HG02610 (cell line): Measurements from ENCODE around the gene TRERF1.
"Not testable (repeated sequence)": the region's sequence is repeated elsewhere in the genome, so short reads cannot be mapped to it uniquely, and the experiment has no call there.

Experiments used
- ATAC-seq: cut with Tn5 transposase; IDR thresholded peaks from one replicate; pipeline ENCODE4 v1.9.1; 2021; ENCODE audit warnings: mild to moderate bottlenecking, moderate library complexity; ENCODE audit not compliant: unreplicated experiment

TRERF1 gene

GRCh38 chr6:42227173-42227850, 224.4 kb downstream of the TRERF1 start:
- ATAC-seq: no peak

- no peak for ATAC-seq
Observed at GRCh38 chr6:42226645-42227143, 225.0 kb downstream of the TRERF1 start.

DNA sequence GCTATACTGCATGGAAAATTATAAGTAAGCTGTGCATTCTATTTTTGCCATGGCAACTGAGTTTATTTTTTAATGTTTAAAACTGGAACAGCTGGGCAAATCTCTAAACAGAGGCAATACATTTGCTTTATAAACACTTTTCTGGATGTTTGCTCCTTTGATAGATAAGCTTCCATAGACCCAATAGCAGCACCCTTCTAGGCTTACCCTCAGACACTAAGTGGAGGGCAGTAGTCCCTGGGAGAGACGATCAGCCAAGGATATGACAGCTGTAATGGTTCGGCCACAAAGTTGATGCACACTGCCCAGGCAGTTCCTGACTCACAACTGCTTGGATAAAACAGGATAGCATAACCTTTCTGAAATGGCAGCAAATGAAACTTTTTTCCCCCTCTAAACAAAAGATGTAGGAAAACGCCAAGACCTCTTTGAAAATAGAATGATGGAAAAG, 225.5 kb downstream of the TRERF1 start:
- ATAC-seq: no peak

DNA sequence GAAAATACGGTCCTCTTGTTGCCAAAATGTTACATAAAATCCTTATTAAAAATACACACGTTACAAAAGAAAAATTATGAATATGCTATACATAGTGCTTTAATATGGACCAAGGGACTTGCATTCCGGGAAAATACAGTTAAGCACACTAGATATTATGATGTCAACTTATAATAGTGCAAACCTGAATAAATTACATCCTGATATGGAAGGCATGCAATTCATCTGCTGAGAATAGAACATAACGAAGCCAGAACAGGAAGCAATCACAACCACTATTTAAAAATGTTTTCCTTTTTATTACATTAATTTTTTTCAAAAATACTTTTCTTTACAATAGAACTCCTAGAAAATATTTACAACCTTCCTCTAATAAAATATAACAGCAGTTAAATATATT, 226.3 kb downstream of the TRERF1 start:
- ATAC-seq: no peak

GRCh38 chr6:42225029-42225339, 226.7 kb downstream of the TRERF1 start:
- no peak for ATAC-seq

- peak; percentile 94 for ATAC-seq
Observed at GRCh38 chr6:42224222-42225028, 227.3 kb downstream of the TRERF1 start.

DNA sequence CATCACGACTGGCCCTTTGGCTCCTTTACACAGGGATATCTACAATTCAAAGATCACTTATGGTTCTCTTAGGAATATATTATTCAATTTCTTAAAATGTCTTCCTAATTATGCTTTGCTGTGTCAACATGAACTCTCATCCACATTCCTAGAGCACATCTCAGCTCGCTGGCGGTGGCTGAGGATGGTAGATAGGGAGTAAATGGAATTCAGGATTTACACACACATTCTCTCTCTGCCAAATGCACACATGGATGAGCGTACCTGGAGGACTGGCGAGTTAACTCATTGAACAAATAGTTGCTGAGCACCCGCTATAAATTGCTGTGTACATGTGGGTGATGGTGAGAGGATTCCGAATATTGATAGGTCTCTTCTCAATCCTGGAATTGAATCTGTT, 229.3 kb downstream of the TRERF1 start:
- no peak for ATAC-seq

GRCh38 chr6:42221546-42221945, 230.2 kb downstream of the TRERF1 start:
- ATAC-seq: no peak

GRCh38 chr6:42220807-42221206, 230.9 kb downstream of the TRERF1 start:
- ATAC-seq: no peak

GRCh38 chr6:42217519-42218367, 234.0 kb downstream of the TRERF1 start, which contains the start of gene MRPS10:
Gene MRPS10 (minus strand): TSS chr6:42217861. CDS start chr6:42217849, 12 bp downstream.
- peak; percentile 94 for ATAC-seq

DNA sequence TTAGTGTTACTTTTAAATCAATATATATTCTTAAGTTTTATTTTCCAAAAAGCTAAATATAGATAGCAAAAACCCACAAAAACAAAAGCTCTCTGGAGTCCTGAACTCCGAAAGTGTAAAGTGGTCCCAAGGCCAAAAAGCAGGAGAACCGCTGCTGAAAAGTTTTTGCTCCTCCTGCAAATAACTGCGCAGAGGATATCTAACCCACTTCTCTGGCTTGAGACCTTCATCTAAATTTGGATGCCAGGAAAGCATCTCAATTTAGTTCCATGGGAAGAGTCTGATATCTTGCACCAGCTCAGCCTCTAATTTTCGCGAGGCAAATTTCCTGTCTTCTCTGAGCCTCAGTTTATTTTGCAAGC, 234.6 kb downstream of the TRERF1 start:
- ATAC-seq: no peak

- not testable (repeated sequence) for ATAC-seq
Observed at GRCh38 chr6:42216495-42216894, 235.2 kb downstream of the TRERF1 start.

- no peak for ATAC-seq
Observed at GRCh38 chr6:42212442-42212841, 239.3 kb downstream of the TRERF1 start.

DNA sequence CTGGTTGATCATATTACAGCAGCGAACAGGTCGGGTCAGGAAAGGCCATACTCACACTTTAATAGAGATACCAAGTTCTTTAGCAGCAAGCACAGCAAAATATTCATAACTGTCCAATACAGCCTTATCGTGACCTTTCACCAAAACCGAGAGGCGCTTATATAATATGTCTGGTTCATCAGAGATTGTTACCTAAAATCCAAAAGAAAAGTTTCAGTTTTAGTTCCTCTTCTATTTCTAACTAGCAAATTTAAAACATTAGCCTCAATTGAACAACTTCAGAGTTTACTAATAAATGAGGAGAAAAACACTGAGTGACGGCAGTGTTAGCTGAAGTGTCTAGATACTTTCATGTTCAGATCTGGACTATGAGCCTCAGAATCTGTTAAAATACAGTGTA, 240.0 kb downstream of the TRERF1 start:
- ATAC-seq: no peak

GRCh38 chr6:42210551-42210950, 241.2 kb downstream of the TRERF1 start:
- ATAC-seq: no peak

DNA sequence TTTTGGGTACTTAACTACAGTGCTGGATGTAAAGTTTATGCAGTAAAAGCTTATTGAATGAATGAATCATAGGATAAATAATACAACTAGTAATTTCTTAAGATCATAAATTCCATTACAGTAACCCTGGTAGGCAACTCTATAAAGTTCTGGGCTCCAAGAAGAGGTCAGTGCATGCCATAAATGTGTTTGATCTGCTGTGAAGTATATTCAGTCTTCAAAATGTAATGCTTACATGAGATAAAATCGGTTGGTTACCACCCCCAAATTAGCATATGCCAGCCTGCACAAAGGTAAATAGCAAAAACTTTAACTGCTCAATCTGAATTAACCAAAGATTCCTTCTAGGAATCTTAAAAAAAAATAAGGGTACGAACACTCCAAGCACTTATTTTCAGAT, 244.2 kb downstream of the TRERF1 start:
- not testable (repeated sequence) for ATAC-seq

DNA sequence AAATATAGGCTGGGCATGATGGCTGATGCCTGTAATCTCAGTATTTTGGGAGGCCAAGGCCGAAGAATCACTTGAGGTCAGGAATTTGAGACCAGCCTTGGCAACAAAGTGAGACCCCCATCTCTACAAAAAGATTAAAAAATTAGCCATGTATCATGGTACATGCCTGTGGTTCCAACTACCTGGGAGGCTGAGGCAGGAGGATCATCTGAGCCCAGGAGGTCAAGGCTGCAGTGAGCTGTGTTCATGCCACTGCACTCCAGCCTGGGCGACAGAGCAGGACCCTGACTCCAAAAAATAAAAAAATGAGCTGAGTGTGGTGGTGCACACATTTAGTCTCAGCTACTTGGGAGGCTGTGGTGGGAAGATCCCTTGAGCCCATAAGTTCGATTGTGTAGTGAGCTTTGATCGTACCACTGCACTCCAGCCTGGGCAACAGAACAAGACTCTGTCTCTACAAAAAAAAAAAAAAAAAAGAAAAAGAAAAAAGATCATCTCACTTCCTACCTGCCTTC, 246.9 kb downstream of the TRERF1 start:
- no peak for ATAC-seq

DNA sequence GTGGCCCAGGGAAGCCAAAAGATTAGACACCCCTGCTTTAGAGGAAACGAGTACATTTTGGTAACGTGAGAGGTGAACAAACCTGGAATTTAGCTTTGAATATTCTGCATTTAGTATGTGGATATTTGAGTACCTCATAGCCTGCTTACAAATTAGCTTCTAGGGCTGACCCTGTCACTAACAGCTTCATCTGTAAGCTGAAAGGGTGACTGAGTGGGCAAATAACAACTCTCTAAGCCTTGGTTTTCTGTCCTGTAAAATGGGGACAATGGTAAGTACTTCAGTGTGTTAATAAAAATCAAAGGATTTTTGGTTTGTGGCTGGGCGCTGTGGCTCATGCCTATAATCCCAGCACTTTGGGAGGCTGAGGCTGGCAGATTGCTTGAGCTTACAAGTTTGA, 248.5 kb downstream of the TRERF1 start:
- ATAC-seq: no peak

DNA sequence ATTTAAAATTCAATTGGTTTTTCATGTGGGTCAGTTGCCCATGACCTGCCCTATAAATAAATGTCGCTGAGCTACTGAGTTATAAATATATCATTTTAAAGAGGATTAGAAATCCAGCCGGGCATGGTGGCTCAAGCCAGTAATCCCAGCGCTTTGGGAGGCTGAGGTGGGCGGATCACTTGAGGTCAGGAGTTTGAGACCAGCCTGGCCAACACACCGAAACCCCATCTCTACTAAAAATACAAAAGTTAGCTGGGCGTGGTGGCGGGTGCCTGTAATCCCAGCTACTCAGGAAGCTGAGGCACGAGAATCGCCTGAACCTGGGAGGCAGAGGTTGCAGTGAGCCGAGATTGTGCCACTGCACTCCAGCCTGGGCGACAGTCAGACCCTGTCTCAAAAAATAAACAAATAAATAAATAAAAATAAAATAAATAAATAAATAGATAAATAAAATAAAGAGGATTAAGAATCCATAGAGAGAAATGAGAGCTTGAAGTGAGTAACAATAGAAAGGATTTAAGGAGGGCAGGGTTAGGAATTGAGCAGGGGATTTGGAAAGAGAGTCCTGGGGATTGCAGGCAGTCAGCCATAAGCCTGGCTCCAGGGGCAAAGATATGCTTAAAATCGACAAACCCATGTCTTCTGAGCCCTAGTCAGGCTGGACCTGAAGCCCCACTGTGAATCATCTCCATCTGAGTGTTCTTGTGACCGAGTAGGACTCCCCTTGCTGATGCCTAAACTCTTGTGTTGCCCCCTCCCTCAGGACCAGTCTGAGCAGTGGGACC, 249.4 kb downstream of the TRERF1 start:
- ATAC-seq: not testable (repeated sequence)

DNA sequence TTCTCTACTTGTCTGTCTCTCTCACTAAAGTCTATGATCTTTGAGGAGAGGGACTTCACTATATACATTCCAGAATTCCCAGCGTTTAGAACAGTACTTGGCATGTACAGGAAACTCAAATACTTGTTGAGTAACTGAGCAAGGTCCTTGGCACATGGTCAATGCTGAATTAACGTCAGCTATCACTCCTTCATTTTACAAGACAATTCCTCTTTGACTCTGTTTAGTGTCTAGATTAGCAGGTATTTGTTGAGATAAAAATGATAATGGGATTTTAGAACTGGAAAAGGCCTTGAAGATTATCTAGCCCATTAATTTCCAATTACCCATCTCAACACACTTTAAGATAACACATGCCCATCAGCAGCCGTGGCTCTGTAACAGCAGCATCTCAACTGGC, 250.3 kb downstream of the TRERF1 start:
- ATAC-seq: no peak
